ENCODE results near the gene SPDYC. TPM values are rescaled to one million over a fixed set of nuclear protein-coding genes. Genes with fewer than 3 reads are reported as not detected.

Gene SPDYC
- total RNA-seq, 2 experiments from 2014 or later = not detected

- no peaks in the 10 kb centered on the region for H3K27me3 Mint-ChIP-seq (ENCODE audit: low read depth)
- H3K4me1 Mint-ChIP-seq (ENCODE audit: low read depth) = peaks cover 24% of the 10 kb centered on the region
- no peak overlapping the region for H3K27ac Mint-ChIP-seq
- no peak for DNase-seq
- POLR2A ChIA-PET = interaction anchor here (0.5 to 2.0 kb wide), 2 partner anchors 11 to 1808 kb away, joined by 3 to 5 read pairs; partner anchors contain the start of gene ZNHIT2
- H3K9me3 Mint-ChIP-seq (ENCODE audit: insufficient read depth) = no peaks in the 10 kb centered on the region
- CTCF ChIA-PET = interaction anchor here (1.7 kb wide), 1 partner anchor 18 kb away, joined by 7 read pairs; no protein-coding TSS in a partner anchor
- H3K4me3 Mint-ChIP-seq = no peak overlapping the region
- ATAC-seq = no peak
- peaks cover 56% of the 10 kb centered on the region for H3K36me3 Mint-ChIP-seq (ENCODE audit: low read depth)
Measured at GRCh38 chr11:65128182-65129145, 41.6 kb upstream of the SPDYC start.

DNA sequence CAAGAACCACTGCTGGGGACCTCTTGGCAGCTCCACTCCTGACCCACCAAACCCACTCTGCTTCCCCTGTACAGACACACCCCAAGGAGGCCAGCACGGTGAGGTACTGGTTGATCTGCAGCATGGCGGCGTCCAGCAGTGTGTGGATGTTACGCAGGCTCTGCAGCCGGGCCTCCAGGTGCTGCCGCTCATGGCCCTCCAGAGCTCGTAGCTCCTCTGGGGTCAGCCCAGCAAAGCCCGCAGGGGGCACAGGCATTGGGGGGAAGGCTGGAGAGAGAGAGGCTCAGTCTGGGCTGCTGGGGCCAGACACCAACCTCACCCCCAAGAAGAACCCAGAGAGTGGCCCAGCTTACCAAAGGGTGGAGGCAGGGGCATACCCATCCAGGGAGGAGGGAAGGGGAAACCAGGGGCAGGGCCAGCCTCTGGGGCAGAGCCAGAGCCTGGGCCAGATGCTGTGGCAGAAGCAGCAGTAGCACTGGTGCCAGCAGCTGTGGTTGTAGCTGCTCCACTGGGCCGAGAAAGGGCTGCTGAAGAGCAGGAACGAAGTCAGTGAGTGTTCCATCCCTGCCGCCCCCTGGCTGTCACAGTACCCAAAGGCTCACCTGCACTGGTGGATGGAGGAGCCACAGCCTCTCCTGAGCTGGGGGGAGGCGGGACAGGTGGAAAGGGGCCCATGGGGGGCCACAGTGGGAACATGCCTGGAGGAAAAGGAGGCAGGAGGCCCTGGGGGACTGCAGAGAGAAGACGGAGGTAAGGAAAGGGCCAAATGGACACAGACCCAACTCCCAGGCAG lies 40.2 kb upstream of the SPDYC start:
- no peak for DNase-seq
- CTCF ChIA-PET = interaction anchor here (1.3 to 1.7 kb wide), 2 partner anchors 12 to 20 kb away, joined by 5 to 7 read pairs; partner anchors contain the start of gene ZNHIT2
- H3K9me3 Mint-ChIP-seq (ENCODE audit: insufficient read depth) = no peaks in the 10 kb centered on the region
- POLR2A ChIA-PET = interaction anchor here (1.5 kb wide), 1 partner anchor 8 kb away, joined by 6 read pairs; the partner anchor contains the start of genes FAU and MRPL49
- H3K4me3 Mint-ChIP-seq = no peak overlapping the region
- no peaks in the 10 kb centered on the region for H3K27me3 Mint-ChIP-seq (ENCODE audit: low read depth)
- H3K4me1 Mint-ChIP-seq (ENCODE audit: low read depth) = peaks cover 19% of the 10 kb centered on the region
- no peak overlapping the region for H3K27ac Mint-ChIP-seq
- peaks cover 52% of the 10 kb centered on the region for H3K36me3 Mint-ChIP-seq (ENCODE audit: low read depth)
- ATAC-seq = no peak

- Mint-ChIP-seq H3K36me3 (ENCODE audit: low read depth) (peaks cover 48% of the 10 kb centered on the region), H3K27me3 (ENCODE audit: low read depth) (no peaks in the 10 kb centered on the region), H3K4me3 (no peak overlapping the region), H3K9me3 (ENCODE audit: insufficient read depth) (no peaks in the 10 kb centered on the region), H3K27ac (no peak overlapping the region), H3K4me1 (ENCODE audit: low read depth) (peaks cover 20% of the 10 kb centered on the region)
- POLR2A ChIA-PET = interaction anchor here (0.8 to 1.5 kb wide), 2 partner anchors 9 to 10 kb away, joined by 3 to 6 read pairs; partner anchors contain the start of genes FAU and MRPL49
- CTCF ChIA-PET = interaction anchor here (1.6 kb wide), 1 partner anchor 13 kb away, joined by 7 read pairs; the partner anchor contains the start of gene ZNHIT2
- DNase-seq (no peak), ATAC-seq (no peak)
Measured at GRCh38 chr11:65130631-65131416, 39.2 kb upstream of the SPDYC start.

GRCh38 chr11:65131417-65131776 lies 38.6 kb upstream of the SPDYC start:
- Mint-ChIP-seq H3K4me1 (ENCODE audit: low read depth) (peaks cover 26% of the 10 kb centered on the region), H3K36me3 (ENCODE audit: low read depth) (peaks cover 43% of the 10 kb centered on the region), H3K27me3 (ENCODE audit: low read depth) (no peaks in the 10 kb centered on the region), H3K27ac (no peak overlapping the region), H3K4me3 (no peak overlapping the region), H3K9me3 (ENCODE audit: insufficient read depth) (no peaks in the 10 kb centered on the region)
- ChIA-PET POLR2A (interaction anchor here (0.8 to 1.5 kb wide), 2 partner anchors 9 to 11 kb away, joined by 3 to 6 read pairs; partner anchors contain the start of genes FAU and MRPL49), CTCF (interaction anchor here (1.6 kb wide), 1 partner anchor 13 kb away, joined by 7 read pairs; the partner anchor contains the start of gene ZNHIT2)
- no peak for DNase-seq
- ATAC-seq = no peak

DNA sequence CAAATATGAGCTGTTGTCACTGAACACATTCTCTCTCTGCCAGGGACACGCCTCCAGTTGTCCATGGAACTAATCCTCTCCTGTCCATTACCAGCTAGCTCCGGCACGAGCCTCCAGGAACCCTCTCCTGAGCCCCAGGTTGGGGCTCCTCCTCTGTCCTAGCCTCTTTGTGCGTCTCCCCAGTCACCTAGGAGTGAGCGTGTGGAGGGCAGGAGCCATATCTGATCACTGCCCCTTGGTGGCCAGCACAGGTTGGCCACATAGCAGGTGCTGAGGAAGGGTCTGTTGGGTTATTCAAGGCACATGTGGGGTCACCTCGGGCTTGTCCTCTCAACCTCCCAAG lies 38.2 kb upstream of the SPDYC start:
- DNase-seq (no peak), ATAC-seq (no peak)
- H3K27me3 Mint-ChIP-seq (ENCODE audit: low read depth) = no peaks in the 10 kb centered on the region
- no peak overlapping the region for H3K4me3 Mint-ChIP-seq
- H3K27ac Mint-ChIP-seq = no peak overlapping the region
- H3K4me1 Mint-ChIP-seq (ENCODE audit: low read depth) = peaks cover 29% of the 10 kb centered on the region
- ChIA-PET CTCF (interaction anchor here (1.6 kb wide), 1 partner anchor 14 kb away, joined by 7 read pairs; the partner anchor contains the start of gene ZNHIT2), POLR2A (interaction anchor here (0.8 kb wide), 1 partner anchor 11 kb away, joined by 3 read pairs; no protein-coding TSS in a partner anchor)
- H3K9me3 Mint-ChIP-seq (ENCODE audit: insufficient read depth) = no peaks in the 10 kb centered on the region
- H3K36me3 Mint-ChIP-seq (ENCODE audit: low read depth) = peaks cover 40% of the 10 kb centered on the region

DNA sequence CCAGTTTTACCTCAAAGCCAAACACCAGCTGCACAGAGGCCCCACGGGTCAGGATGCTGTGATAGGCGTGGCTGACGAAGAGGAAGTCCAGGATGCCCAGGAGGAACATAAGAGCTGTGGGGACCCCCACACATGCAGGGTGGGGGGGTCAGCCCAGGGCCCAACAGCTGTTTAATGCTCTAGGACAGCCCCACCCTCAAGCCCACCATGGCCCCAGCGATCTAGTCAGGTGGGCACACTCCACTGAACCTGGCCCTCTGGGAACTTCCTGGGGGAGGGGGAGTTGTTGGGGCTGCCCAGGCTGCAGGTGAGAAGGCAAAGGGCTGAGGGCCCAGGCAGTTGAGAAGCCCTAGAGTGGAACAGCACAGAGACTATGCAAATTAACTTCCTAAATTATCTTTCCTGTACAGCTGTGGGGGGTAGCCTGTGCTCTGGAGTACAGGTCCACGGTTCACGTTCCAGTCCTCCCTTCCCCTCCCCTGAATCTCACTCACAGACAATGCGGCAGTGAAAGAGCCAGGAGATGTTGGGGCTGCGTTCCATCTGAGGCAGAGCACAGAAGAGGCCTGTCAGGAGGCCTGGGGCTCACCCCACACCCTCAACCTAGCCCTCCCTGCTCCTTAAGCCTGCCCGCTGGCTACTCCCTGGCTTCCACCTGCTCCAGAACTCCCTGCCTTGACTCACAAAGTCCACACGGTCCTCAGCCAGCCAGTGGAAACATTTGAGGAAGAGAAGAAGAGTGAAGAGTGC lies 37.6 kb upstream of the SPDYC start:
- Mint-ChIP-seq H3K9me3 (ENCODE audit: insufficient read depth) (no peaks in the 10 kb centered on the region), H3K4me3 (peak overlapping the region; percentile 99), H3K4me1 (ENCODE audit: low read depth) (peaks cover 29% of the 10 kb centered on the region), H3K27ac (peak overlapping the region; percentile 100), H3K36me3 (ENCODE audit: low read depth) (peaks cover 36% of the 10 kb centered on the region), H3K27me3 (ENCODE audit: low read depth) (no peaks in the 10 kb centered on the region)
- DNase-seq (no peak), ATAC-seq (no peak)
- ChIA-PET POLR2A (interaction anchor here (1.4 kb wide), 1 partner anchor 10 kb away, joined by 4 read pairs; the partner anchor contains the start of genes FAU and MRPL49), CTCF (interaction anchor here (1.8 kb wide), 1 partner anchor 10 kb away, joined by 5 read pairs; the partner anchor contains the start of genes FAU and MRPL49)

GRCh38 chr11:65132988-65133700 lies 36.9 kb upstream of the SPDYC start:
- ChIA-PET POLR2A (interaction anchor here (1.0 to 1.4 kb wide), 2 partner anchors 11 to 19 kb away, joined by 3 to 4 read pairs; partner anchors contain the start of genes FAU and MRPL49), CTCF (interaction anchor here (0.6 to 1.8 kb wide), 4 partner anchors 11 to 197 kb away, joined by 3 to 5 read pairs (median 4); partner anchors contain the start of genes FAU and MRPL49)
- Mint-ChIP-seq H3K27me3 (ENCODE audit: low read depth) (no peaks in the 10 kb centered on the region), H3K4me1 (ENCODE audit: low read depth) (peaks cover 29% of the 10 kb centered on the region), H3K36me3 (ENCODE audit: low read depth) (peaks cover 36% of the 10 kb centered on the region), H3K4me3 (peak overlapping the region; percentile 99), H3K27ac (peak overlapping the region; percentile 100), H3K9me3 (ENCODE audit: insufficient read depth) (no peaks in the 10 kb centered on the region)
- peak; percentile 71 for DNase-seq
- ATAC-seq = peak; percentile 12

- H3K27me3 Mint-ChIP-seq (ENCODE audit: low read depth) = no peaks in the 10 kb centered on the region
- POLR2A ChIA-PET = interaction anchor here (0.5 to 1.9 kb wide), 4 partner anchors 10 to 442 kb away, joined by 3 to 4 read pairs (median 4); partner anchors contain the start of genes FAU and MRPL49
- peaks cover 32% of the 10 kb centered on the region for H3K36me3 Mint-ChIP-seq (ENCODE audit: low read depth)
- CTCF ChIA-PET = interaction anchor here (0.6 to 1.8 kb wide), 4 partner anchors 11 to 196 kb away, joined by 3 to 5 read pairs (median 4); partner anchors contain the start of genes FAU and MRPL49
- ATAC-seq (peak; percentile 1), DNase-seq (no peak)
- H3K9me3 Mint-ChIP-seq (ENCODE audit: insufficient read depth) = no peaks in the 10 kb centered on the region
- H3K27ac Mint-ChIP-seq = peak overlapping the region; percentile 100
- H3K4me1 Mint-ChIP-seq (ENCODE audit: low read depth) = peaks cover 29% of the 10 kb centered on the region
- H3K4me3 Mint-ChIP-seq = peak overlapping the region; percentile 99
Measured at GRCh38 chr11:65133724-65134123, 36.3 kb upstream of the SPDYC start.

DNA sequence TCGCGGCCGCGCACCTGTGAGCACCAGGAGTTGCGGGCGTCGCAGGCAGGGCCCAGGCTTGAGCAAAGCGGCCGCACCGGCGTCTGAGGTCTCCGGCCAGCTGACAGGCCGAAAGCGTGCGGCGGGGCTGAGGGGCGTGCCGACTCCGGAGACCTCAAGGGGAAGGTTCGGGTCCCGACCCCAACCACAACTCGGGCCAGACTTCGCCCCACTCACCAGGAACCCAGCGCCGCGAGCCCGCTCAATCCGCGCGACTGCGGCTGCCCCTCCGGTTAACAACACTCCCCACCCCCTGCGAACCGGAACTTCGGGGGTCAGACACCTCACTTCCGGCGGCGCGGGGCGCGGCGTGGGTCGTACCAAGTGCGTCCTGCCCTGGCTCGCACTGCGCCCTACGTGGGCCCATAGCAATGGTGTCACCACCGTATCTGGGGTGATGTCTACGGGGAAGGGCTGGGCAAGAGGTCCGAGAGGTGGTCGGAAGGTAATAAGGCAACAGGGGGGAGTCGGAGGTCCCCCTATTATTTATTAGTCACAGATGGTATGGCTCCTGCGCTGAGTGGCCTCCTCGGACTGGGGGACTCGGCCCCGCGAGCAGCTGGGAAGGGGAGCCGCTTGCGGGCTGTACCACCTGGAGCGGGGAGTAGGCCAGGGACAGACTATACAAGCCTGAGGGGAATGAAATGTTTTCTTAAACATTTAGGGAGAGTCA lies 35.6 kb upstream of the SPDYC start, which contains the start of gene SYVN1:
Gene SYVN1, minus strand, starts transcription at position 280 of the 712 bp plus-strand sequence. CDS start 918 bp downstream, outside the sequence.
- no peaks in the 10 kb centered on the region for H3K27me3 Mint-ChIP-seq (ENCODE audit: low read depth)
- ATAC-seq (peak; percentile 79), DNase-seq (peak; percentile 92)
- H3K36me3 Mint-ChIP-seq (ENCODE audit: low read depth) = peaks cover 32% of the 10 kb centered on the region
- POLR2A ChIA-PET = interaction anchor here (0.5 to 2.3 kb wide), 26 partner anchors 10 to 441 kb away, joined by 3 to 31 read pairs (median 4); partner anchors contain the start of genes ARL2, CAPN1, FAU and MEN1
- peak within 1 kb of the TSS; percentile 100 for H3K27ac Mint-ChIP-seq
- H3K4me3 Mint-ChIP-seq = peak within 1 kb of the TSS; percentile 99
- H3K4me1 Mint-ChIP-seq (ENCODE audit: low read depth) = peaks cover 29% of the 10 kb centered on the region
- H3K9me3 Mint-ChIP-seq (ENCODE audit: insufficient read depth) = no peaks in the 10 kb centered on the region
- CTCF ChIA-PET = interaction anchor here (0.9 to 2.8 kb wide), 13 partner anchors 12 to 418 kb away, joined by 3 to 19 read pairs (median 5); partner anchors contain the start of genes CAPN1, FAU, MRPL49 and TM7SF2

Data from activated CD8-positive, alpha-beta T cell treated with anti-CD3 and anti-CD28 coated beads, Interleukin-2, amount 10 ng/mL, durations not matched to agents 7 days and 5 days (primary cell).